H1 (cell line): Measurements from ENCODE around the gene GLIPR1.

Source experiments
- MAX ChIP-seq: IDR thresholded peaks from 2 replicates; pipeline ENCODE4 v1.6.1; 2012; ENCODE audit warnings: inconsistent platforms
- POLR2AphosphoS5 ChIP-seq: IDR thresholded peaks from 2 replicates; pipeline ENCODE4 v1.6.1; 2011; ENCODE audit warnings: low read depth, low read length
- SRF ChIP-seq: IDR thresholded peaks from 2 replicates; pipeline ENCODE4 v1.6.1; 2011; ENCODE audit warnings: mild to moderate bottlenecking, low read depth, low read length, moderate library complexity
- TAF7 ChIP-seq: optimal IDR thresholded peaks from 2 replicates; pipeline ENCODE3; 2011; ENCODE audit warnings: low read depth, mild to moderate bottlenecking, inconsistent platforms, low read length, moderate library complexity, borderline replicate concordance

DNA sequence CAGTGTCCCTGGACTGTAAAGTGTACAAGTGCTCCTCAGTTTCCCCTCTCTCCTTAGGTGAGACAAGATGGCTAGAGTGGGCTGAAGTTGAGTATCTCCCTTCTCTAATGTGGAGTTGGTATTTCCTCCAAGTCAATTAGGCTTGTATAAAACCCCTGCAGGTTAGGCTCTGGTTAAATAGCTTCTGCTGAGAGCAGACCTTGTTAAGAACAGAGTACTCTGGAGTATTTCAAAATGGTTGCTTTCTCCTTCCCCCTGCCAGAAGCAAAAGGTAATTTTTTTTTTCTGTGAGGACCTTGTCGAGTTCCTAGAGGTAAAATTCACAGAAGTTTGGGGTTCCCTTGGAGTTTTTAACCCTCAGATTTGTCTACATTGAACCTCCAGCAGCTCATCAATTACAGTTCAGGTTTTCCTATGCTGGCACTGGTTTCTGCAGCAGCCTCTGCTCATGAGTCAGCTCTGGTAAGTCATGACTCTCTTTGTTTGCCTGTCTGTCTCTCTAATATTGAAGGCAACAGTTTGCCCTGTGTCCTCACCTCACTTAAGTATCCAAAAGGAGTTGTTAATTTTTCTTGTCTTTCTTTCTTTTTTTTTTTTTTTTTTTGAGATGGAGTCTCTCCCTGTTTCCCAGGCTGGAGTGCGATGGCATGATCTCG, 27.8 kb upstream of the GLIPR1 start:
- TF ChIP-seq MAX (no peak), TAF7 (no peak), POLR2AphosphoS5 (no peak), SRF (no peak)
